Esophagus squamous epithelium (tissue), 5 donors: ENCODE data around the gene C14orf180. TPM values are rescaled to one million over a fixed set of nuclear protein-coding genes. Genes with fewer than 3 reads are reported as not detected.

ENCODE experiments used
- DNase-seq: peaks from one replicate; lab custom pipeline; 2025; lab: John Stamatoyannopoulos, UW
- H3K27ac ChIP-seq, 4 donors: fragments of 200-600 bp; sonication (generic); one replicate each; pipeline ENCODE4 v1.5.1; 2016 to 2019; ENCODE audit warnings: mild to moderate bottlenecking in 1 of 4
- H3K27me3 ChIP-seq, 4 donors: fragments of 200-600 bp; sonication (generic); 1 replicate in 3 of 4; 2 replicates in 1 of 4; pipeline versions ENCODE4 v1.5.1 to v1.6.0; 2017 to 2021; ENCODE audit warnings: antibody characterized with exemption in 1 of 4
- H3K36me3 ChIP-seq, 3 donors: fragments of 200-600 bp; sonication (generic); one replicate each; pipeline ENCODE4 v1.5.1; 2016 to 2019
- H3K4me1 ChIP-seq, 3 donors: fragments of 200-600 bp; sonication (generic); one replicate each; pipeline ENCODE4 v1.5.1; 2017 to 2019
- H3K4me3 ChIP-seq, 4 donors: fragments of 200-600 bp; sonication (generic); 1 replicate in 3 of 4; 2 replicates in 1 of 4; pipeline ENCODE4 v1.5.1; 2016 to 2019; ENCODE audit warnings: mild to moderate bottlenecking in 2 of 4, moderate library complexity in 1 of 4
- H3K9me3 ChIP-seq, 3 donors: fragments of 200-600 bp; sonication (generic); one replicate each; pipeline ENCODE4 v1.5.1; 2016 to 2019
- POLR2A ChIP-seq, 4 donors: fragments of 450-650 bp; IDR thresholded peaks; one replicate each; pipeline ENCODE4 v1.6.1; 2017; ENCODE audit warnings: antibody characterized with exemption in 4 of 4, mild to moderate bottlenecking in 4 of 4, moderate library complexity in 3 of 4
- WGBS, 2 donors: methylation state at CpG; one replicate each; pipeline ENCODE4 v1.1.5; 2018; 5-methylcytosine and 5-hydroxymethylcytosine counted together
- intact Hi-C: fragments of 100-400 bp; cut with DNase I; formaldehyde crosslinking; loops from one replicate; pipeline ENCODE4 v1.15.0; 2022
- total RNA-seq, 4 donors: library from RNA; depleted of rRNA; stranded (reverse); fragments of >200 nt; gene quantifications; one replicate each; pipeline ENCODE4 v1.1.0, GENCODE V29; 2016
- TF ChIP-seq, protein P1 (sequence below), 6 experiments: fragments of 450-650 bp in 4 of 6; fragments of 200-600 bp in 2 of 6; sonication (generic) in 2 of 6; IDR thresholded peaks; one replicate each; pipeline ENCODE4 v1.5.1; 2016 to 2019; ENCODE audit warnings: antibody characterized with exemption in 6 of 6, mild to moderate bottlenecking in 4 of 6, moderate library complexity in 4 of 6
- donor health status: DM: yes; HTN: yes; CAD: no.

Gene C14orf180
- total RNA-seq, 4 donors from 2014 or later = not detected

DNA sequence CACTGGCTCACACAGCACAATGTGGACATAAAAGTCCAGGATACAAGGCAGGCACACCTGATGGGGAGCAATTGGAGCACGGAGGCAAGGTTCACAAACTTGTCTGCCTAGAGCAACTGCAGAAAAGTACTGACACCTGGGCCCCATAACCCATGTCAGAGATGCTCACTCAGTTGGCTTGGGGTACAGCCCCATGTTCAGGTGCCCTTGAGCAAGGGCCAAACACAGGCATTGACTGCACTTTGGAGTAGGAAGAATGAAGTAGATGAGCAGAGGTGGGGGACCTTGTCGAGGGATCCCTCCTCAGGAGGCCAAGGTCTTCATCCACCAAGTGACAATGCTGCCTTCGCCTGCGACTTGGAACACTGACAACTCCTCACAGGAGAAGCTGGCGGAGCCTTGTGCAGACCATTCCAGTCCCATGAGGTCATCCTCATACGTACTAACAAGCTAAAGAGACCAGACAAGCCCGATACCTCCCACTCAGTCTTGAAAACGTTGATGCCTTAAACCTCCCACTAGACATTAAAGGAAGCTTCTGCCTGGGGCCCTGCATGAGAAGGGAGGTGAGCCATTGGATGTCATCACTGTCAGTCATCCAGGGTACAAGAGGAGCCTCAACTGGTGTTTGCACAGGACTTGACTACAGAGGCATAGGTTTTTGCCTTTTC is 42.5 kb upstream of the C14orf180 start:
- H3K9me3 ChIP-seq = no peaks in the 10 kb centered on the region
- TF ChIP-seq, protein P1, sequence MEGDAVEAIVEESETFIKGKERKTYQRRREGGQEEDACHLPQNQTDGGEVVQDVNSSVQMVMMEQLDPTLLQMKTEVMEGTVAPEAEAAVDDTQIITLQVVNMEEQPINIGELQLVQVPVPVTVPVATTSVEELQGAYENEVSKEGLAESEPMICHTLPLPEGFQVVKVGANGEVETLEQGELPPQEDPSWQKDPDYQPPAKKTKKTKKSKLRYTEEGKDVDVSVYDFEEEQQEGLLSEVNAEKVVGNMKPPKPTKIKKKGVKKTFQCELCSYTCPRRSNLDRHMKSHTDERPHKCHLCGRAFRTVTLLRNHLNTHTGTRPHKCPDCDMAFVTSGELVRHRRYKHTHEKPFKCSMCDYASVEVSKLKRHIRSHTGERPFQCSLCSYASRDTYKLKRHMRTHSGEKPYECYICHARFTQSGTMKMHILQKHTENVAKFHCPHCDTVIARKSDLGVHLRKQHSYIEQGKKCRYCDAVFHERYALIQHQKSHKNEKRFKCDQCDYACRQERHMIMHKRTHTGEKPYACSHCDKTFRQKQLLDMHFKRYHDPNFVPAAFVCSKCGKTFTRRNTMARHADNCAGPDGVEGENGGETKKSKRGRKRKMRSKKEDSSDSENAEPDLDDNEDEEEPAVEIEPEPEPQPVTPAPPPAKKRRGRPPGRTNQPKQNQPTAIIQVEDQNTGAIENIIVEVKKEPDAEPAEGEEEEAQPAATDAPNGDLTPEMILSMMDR (IDR thresholded peaks at IDR 0.05) = no peak
- no peak for TF ChIP-seq POLR2A (IDR thresholded peaks at IDR 0.05)
- H3K4me1 ChIP-seq = peaks cover 0 to 11% (median 0%) of the 10 kb centered on the region in 3 donors
- WGBS, 2 donors = 21 to 33% methylated on average over 6 to 7 of the region's 8 CpGs
- no peak overlapping the region for H3K4me3 ChIP-seq
- intact Hi-C loops = no loop called here
- no peak for DNase-seq
- peaks cover 0 to 17% (median 0%) of the 10 kb centered on the region in 4 donors for H3K27me3 ChIP-seq
- no peak overlapping the region for H3K27ac ChIP-seq
- H3K36me3 ChIP-seq = no peaks in the 10 kb centered on the region

DNA sequence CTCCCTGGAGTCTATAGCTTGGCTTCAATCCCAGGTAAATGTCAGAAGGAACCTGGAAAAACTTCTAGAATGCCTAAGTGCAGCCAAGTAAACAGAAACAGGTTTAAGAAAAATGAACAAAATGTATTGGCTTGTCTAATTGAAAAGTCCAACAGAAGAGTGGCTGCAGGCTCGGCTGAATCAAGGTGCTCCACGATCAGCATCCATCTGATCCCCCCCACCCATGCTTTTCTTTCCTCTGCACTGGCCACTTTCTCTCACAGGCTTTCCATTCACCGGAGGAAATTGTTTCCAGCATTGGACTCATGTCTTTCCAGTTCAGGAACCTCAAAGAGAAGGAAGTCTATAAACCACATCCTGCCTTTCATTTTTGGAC is 42.0 kb upstream of the C14orf180 start:
- 24 to 36% methylated on average over 3 of the region's 3 CpGs for WGBS, 2 donors
- no peak for DNase-seq
- intact Hi-C loops = no loop called here
- TF ChIP-seq, protein P1 (IDR thresholded peaks at IDR 0.05) = no peak
- TF ChIP-seq POLR2A (IDR thresholded peaks at IDR 0.05) = no peak
- no peak overlapping the region for H3K4me3 ChIP-seq
- no peaks in the 10 kb centered on the region for H3K9me3 ChIP-seq
- no peaks in the 10 kb centered on the region for H3K36me3 ChIP-seq
- no peak overlapping the region for H3K27ac ChIP-seq
- peaks cover 0 to 6% (median 0%) of the 10 kb centered on the region in 3 donors for H3K4me1 ChIP-seq
- H3K27me3 ChIP-seq = peaks cover 0 to 21% (median 0%) of the 10 kb centered on the region in 4 donors

DNA sequence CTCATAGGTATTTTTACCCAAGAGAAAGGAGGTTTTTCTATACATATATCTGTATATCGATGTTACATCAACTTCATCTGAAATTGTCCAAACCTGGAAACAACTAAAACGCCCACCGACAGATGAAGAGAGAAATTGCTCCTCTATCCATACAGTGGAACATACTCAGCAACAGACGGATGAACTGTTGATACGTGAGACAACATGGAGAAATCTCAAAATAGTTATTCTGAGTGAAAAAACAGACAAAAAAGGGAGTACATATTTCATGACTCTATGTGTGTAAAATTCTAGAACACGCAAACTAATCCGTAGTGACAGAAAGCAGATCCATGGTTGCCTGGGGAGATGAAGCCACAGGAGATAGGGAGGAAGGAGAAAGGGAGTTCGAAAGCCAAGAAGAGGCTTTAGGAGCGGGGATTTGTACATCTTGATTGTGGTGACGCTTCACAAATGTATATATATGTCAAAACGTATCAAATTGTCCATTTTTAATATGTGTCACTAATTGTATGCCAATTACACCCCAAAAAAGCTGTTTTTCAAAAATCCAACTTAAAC is 37.6 kb upstream of the C14orf180 start:
- H3K9me3 ChIP-seq = no peaks in the 10 kb centered on the region
- peaks cover 0 to 55% (median 0%) of the 10 kb centered on the region in 4 donors for H3K27me3 ChIP-seq

DNA sequence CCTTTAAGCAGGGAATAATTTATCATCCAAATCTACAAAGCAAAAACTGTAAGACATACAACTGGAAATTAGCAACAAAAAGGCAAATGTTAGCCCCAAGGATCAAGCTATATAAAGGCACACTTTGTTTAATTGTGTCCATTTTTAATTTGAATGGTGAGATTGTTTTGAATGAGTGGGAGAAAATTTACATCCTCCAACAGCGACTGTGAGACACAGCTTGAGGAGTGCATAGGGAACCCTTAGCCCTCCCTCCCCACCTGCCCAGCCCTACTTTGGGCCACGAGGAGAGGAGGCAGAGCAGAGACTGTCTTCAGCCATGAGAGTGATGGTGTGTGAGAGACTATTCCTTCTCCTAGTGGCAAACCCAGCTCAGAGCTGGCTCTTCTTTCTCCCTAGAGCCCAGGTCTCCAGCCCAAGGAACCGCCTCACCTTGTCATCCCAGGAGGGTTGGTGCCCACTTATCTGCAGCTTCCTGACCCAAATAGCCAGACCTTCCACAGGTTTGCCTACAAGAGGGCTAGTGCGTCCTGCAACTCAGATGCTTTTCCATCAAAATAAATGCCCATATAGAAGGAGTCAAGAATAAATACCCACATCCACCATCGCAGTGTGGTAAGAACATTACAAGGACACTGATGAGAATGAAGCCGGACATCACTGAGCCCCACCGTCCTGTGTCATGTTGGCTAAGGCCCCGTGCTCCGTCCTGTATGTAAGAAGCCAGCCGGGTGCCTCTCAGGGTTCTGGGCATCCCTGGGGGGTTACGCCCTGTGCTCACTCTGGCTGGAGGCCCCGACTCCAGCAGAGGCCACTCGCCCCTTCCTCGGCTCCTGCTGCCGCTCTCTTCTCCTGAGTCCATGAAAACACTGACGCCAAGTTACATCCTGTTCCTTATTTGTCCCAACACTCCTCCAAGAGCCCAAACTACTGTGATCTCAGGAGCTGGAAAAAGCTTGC is 36.4 kb upstream of the C14orf180 start:
- Histone ChIP-seq H3K4me1 (peaks cover 0 to 11% (median 0%) of the 10 kb centered on the region in 3 donors), H3K36me3 (no peaks in the 10 kb centered on the region), H3K4me3 (no peak overlapping the region), H3K9me3 (no peaks in the 10 kb centered on the region), H3K27me3 (peaks cover 0 to 66% (median 0%) of the 10 kb centered on the region in 4 donors), H3K27ac (no peak overlapping the region)
- no peak for TF ChIP-seq POLR2A (IDR thresholded peaks at IDR 0.05)
- TF ChIP-seq, protein P1 (IDR thresholded peaks at IDR 0.05) = no peak
- 81 to 83% methylated on average over 14 to 15 of the region's 16 CpGs for WGBS, 2 donors
- intact Hi-C loops = no loop called here
- DNase-seq = no peak

More for the DNA sequence above, 37.6 kb upstream of the C14orf180 start:
- no peak for TF ChIP-seq POLR2A (IDR thresholded peaks at IDR 0.05)
- TF ChIP-seq, protein P1 (IDR thresholded peaks at IDR 0.05) = no peak
- Histone ChIP-seq H3K36me3 (no peaks in the 10 kb centered on the region), H3K27ac (no peak overlapping the region), H3K4me1 (peaks cover 0 to 17% (median 0%) of the 10 kb centered on the region in 3 donors), H3K4me3 (no peak overlapping the region)
- 77 to 83% methylated on average over 11 of the region's 11 CpGs for WGBS, 2 donors
- DNase-seq = no peak
- intact Hi-C loops = no loop called here
